GM19438 (cell line): ENCODE measurements around the gene TP73.
"Not testable (repeated sequence)": the region's sequence is repeated elsewhere in the genome, so short reads cannot be mapped to it uniquely, and the experiment has no call there.

Experiments used
- ATAC-seq: cut with Tn5 transposase; IDR thresholded peaks from one replicate; pipeline ENCODE4 v1.9.1; 2021; ENCODE audit warnings: low read depth; ENCODE audit not compliant: unreplicated experiment

Gene TP73

DNA sequence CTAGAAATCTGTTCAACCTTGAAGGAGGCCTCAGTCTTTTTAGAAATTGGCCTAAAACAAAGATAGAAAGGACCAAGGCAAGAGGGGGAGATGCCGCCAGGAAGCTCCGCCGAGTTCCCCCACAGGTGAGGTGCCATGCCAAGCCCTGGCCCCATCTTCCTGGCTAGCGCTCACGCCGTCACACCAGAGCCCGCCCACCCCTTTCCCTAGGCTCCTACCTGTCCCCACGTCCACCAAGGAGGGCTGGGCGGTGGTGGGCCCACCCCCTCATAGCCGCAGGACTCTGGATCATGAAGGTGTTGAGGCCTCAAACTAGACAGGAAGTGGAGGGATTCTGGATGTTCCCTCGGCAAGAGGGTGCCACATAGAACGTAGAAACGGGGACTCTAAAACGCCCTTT lies 84.4 kb downstream of the TP73 start:
- ATAC-seq = no peak

DNA sequence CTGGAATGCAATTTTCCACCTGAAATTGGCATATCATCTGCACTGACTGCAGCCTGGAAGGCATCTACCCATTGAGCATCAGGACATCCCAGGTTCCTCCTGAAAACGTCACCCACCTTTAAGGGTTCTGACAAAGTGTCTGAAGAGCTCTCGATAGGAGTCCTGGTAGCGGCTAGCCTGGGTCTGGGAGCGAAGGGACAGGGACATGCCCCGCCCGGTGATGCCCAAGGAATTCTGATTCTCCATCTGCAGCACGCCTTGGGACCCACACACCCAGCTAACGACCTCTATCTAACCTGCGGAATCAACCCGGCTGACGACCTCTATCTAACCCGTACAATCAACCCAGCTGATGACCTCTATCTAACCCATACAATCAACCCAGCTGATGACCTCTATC lies 86.6 kb downstream of the TP73 start:
- no peak for ATAC-seq

DNA sequence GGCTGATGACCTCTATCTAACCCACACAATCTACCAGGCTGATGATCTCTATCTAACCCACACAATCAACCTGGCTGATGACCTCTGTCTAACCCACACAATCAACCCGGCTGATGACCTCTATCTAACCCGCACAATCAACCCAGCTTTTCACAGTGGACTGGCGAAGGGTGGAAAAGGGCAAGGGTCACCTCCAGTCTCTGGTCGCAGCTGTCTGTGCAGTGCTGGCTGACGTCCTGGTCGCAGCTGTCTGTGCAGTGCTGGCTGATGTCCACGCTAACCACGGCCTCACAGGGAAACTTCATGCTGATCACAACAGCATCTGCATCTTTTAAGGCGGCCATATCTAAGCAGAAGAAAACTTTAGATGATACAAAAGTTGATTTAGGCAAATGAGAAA lies 87.7 kb downstream of the TP73 start:
- ATAC-seq = no peak

- ATAC-seq = no peak
Measured at GRCh38 chr1:3740752-3741151, 88.4 kb downstream of the TP73 start.

DNA sequence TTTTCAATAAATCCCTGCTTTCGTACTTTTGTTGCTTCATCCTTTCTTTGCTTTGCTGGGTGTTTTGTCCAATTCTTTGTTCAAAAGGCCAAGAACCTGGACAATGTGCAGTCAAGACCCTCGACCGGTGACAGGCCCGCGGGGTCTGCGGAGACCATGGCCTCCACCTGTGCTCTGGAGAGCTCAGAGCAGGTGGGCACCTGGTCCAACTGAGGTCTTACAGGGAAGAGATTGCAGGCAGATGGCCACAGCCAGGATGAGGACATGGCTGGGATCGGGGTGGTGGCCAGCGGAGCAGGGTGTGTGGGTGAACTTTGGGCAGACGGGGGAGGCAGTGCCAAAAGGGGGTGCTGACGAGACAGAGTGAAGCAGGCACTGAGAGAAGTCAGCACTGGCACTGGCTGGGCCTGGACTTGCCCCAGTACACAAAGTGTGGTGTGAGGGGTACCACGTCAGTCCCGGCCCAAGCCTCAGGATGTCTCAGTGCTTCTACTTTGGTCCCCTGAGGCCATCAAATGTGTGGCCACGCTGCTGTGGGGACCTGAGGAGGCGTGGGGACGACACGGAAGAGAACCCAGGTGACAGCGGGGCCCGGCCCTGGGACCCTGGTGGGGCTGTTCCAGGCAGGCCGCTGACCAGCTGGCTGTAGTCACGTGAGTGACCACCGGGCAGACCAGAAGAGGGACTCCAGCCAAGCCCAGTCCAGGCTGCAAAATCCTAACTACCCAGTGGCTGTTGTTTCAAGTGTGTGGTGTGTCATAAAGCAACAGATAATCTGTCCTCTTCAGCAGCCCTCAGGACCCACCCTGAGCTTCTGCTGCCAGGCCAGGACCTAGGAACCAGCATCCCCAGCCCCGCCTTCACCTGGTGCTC lies 89.5 kb downstream of the TP73 start:
- no peak for ATAC-seq

- ATAC-seq = no peak
Measured at GRCh38 chr1:3742439-3743298, 90.4 kb downstream of the TP73 start.

GRCh38 chr1:3743421-3743820 lies 91.1 kb downstream of the TP73 start:
- ATAC-seq = no peak

DNA sequence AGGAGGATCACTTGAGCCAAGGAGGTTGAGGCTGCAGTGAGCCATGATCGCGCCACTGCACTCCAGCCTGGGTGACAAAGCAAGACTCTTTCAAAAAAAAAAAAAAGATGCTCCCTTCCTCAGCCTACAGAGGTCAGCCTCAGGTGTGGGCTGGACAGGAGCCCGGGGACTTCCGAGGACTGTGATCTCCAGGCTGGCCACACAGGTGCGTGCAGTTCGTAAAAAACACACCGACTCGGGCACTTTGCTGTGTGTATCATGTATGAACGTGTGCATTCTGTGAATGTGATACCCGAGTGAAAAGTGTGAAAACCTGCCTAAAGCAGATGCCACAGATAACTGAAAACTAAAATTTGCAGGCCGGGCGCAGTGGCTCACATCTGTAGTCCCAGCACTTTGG lies 91.5 kb downstream of the TP73 start:
- no peak for ATAC-seq

DNA sequence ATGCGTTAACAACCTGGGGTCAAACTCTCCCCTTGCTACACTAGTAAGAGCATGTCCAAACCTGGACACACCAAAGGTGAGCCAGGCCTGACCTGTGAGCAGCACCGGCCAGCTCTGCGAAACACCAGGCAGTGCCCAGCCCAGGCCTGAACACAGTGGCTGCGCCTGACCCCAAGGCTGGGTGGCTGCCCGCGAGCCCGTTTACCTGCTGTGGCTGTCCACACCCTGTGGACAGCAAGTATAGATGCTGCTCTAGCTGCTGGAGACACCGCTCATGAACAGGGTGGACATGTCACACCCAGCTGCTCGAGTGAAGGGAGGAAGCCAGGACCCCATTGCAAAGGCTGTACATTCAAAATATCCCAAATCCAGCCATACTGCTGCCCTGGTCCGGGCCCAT lies 92.3 kb downstream of the TP73 start:
- no peak for ATAC-seq

GRCh38 chr1:3745071-3745470 lies 92.8 kb downstream of the TP73 start:
- no peak for ATAC-seq

- no peak for ATAC-seq
Measured at GRCh38 chr1:3745590-3746381, 93.5 kb downstream of the TP73 start.

- peak; percentile 17 for ATAC-seq
Measured at GRCh38 chr1:3746389-3746829, 94.1 kb downstream of the TP73 start.

GRCh38 chr1:3746830-3747521 lies 94.7 kb downstream of the TP73 start:
- peak; percentile 81 for ATAC-seq

- no peak for ATAC-seq
Measured at GRCh38 chr1:3747522-3747848, 95.2 kb downstream of the TP73 start.

- ATAC-seq = no peak
Measured at GRCh38 chr1:3747903-3748302, 95.6 kb downstream of the TP73 start.

DNA sequence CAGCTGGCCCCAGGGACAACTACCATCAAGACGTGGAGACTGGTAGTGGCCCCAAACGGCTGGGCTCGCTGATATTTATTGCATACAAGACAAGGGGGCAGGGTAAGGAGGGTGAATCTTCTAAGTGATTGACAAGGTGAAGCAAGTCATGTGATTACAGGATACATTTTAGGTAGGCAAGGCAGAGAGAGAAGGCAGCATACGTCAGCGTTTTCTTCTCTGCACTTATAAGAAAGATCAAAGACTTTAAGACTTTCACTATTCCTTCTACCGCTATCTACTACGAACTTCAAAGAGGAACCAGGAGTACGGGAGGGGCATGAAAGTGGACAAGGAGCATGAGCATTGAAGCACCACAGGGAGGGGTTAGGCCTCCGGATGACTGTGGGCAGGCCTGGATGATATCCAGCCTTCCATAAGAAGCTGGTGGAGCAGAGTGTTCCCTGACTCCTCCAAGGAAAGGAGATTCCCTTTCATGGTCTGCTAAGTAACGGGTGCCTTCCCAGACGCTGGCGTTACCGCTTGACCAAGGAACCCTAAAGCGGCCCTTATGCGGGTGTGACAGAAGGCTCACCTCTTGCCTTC lies 96.1 kb downstream of the TP73 start:
- ATAC-seq = not testable (repeated sequence)

DNA sequence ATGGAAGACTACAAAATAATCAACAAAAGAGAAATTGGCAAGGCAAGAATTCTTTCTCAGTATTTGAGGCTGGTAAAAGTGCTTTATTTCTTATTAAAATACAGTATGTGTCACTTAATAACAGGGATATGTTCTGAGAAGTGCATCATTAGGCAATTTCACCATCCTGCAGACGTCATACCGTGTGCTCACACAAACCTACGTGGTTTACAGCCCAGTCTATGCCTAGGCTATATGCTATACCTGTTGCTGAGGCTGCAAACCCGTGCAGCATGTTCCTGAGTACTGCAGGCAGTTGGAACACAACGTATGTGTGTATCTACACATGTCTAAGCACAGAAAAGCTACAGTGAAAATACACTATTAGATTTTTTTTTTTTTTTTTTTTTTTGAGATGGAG lies 97.2 kb downstream of the TP73 start:
- no peak for ATAC-seq

DNA sequence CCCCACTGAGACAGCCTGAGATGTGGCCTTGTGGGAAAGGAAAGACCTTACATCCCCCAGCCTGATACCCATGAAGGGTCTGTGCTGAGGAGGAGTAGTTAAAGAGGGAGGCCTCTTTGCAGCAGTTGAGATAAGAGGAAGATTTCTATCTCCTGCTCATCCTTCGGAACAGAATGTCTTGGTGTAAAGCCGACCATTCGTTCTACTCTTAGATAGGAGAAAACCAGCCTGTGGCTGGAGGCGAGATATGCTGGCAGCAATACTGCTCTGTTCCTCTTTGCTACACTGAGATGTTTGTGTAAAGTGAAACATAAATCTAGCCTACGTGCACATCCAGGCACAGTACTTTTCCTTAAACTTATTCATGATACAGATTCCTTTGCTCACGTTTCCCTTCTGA lies 98.4 kb downstream of the TP73 start:
- no peak for ATAC-seq

DNA sequence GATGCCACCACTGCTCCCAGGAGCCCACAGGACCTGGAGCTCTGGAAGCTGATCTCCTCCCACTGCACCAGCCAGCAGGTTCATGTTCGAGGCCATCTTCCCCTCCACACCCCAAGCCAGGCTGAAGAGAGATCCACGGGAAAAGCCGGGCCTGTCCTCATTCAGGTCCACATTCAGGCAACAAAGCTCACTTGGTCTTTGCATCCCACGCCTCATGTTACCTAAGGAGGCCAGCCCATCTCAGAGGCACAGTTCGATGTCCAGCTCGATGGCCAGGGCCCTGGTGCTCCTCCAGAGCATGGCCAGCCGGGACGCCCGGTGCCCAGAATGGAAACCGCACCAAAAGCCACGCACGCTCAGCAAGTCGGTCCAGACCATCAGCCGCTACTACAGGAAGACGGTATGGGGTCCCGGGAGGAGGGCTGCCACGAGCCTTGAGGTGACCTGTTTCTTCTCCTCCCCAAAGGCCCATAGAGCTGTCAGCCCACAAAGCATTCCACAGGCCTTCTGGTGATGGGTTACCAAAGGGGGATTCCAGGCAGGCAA lies 100.2 kb downstream of the TP73 start, which contains the start of gene CCDC27:
Gene CCDC27, plus strand, starts transcription at position 51 of the 546 bp plus-strand sequence. Its CDS starts 32 bp downstream, at position 83.
- no peak for ATAC-seq
